PC-9 (cell line): ENCODE data around the gene DEXI. TPM values are rescaled to one million over a fixed set of nuclear protein-coding genes. Genes with fewer than 3 reads are reported as not detected.

Experiments used
- BruUV-seq: library from RNA; stranded (reverse); fragments of 400-500 nt; replicated peaks from 2 replicates; lab custom pipeline; 2021; lab: Mats Ljungman, UMichigan
- CTCF ChIA-PET: fragments of 300-600 bp; sonication (Branson Sonifier 250); formaldehyde crosslinking; loops from one replicate; lab custom pipeline; 2022; ENCODE audit warnings: antibody characterized with exemption; lab: Charles Lee
- POLR2A ChIA-PET: fragments of 300-600 bp; sonication (Branson Sonifier 250); formaldehyde crosslinking; loops from one replicate; lab custom pipeline; 2022; ENCODE audit warnings: antibody characterized with exemption; ENCODE audit not compliant: unreplicated experiment; lab: Charles Lee
- DNase-seq, 2 experiments: peaks; one replicate each; pipeline versions ENCODE4 v3.0.0 to v3.0.0-alpha.2; 2015 to 2022; ENCODE audit warnings: mixed read lengths in 1 of 2
- H2AFZ ChIP-seq: fragments of 200-600 bp; sonication (generic); 2 replicates; pipeline ENCODE4 v1.8.1; 2017; ENCODE audit warnings: antibody characterized with exemption
- H3F3A ChIP-seq: fragments of 200-600 bp; sonication (generic); 2 replicates; pipeline ENCODE4 v1.8.1; 2017; ENCODE audit warnings: antibody characterized with exemption, mild to moderate bottlenecking, low read depth; ENCODE audit not compliant: insufficient read depth
- H3K27ac ChIP-seq: fragments of 200-600 bp; sonication (generic); 2 replicates; pipeline ENCODE4 v1.6.1; 2016; ENCODE audit warnings: mixed run types
- H3K27me3 ChIP-seq: fragments of 200-600 bp; sonication (generic); 2 replicates; pipeline ENCODE4 v1.6.1; 2016; ENCODE audit warnings: low read depth, mixed run types; ENCODE audit not compliant: insufficient read depth
- H3K36me3 ChIP-seq: fragments of 200-600 bp; sonication (generic); 2 replicates; pipeline ENCODE4 v1.6.1; 2016; ENCODE audit warnings: low read depth, mixed run types
- H3K4me1 ChIP-seq: fragments of 200-600 bp; sonication (generic); replicated peaks from 2 replicates; pipeline ENCODE4 v1.6.1; 2016; ENCODE audit warnings: mixed run types; ENCODE audit not compliant: insufficient read depth
- H3K4me2 ChIP-seq: fragments of 200-600 bp; sonication (generic); 2 replicates; pipeline ENCODE4 v1.6.1; 2017; ENCODE audit warnings: mixed run types
- H3K4me3 ChIP-seq: fragments of 200-600 bp; sonication (generic); 2 replicates; pipeline ENCODE4 v1.6.1; 2016; ENCODE audit warnings: mixed run types
- H3K79me2 ChIP-seq: fragments of 200-600 bp; sonication (generic); 2 replicates; pipeline ENCODE4 v1.6.1; 2017; ENCODE audit warnings: low read depth, mixed run types
- H3K9me2 ChIP-seq: fragments of 200-600 bp; sonication (generic); 2 replicates; pipeline ENCODE4 v1.8.1; 2017; ENCODE audit warnings: mild to moderate bottlenecking; ENCODE audit not compliant: insufficient read depth
- H3K9me3 ChIP-seq: fragments of 200-600 bp; sonication (generic); 2 replicates; pipeline ENCODE4 v1.8.1; 2016; ENCODE audit warnings: low read depth; ENCODE audit not compliant: insufficient read depth
- H4K20me1 ChIP-seq: fragments of 200-600 bp; sonication (generic); 2 replicates; pipeline ENCODE4 v1.8.1; 2017; ENCODE audit not compliant: insufficient read depth
- EZH2 ChIP-seq: fragments of 200-600 bp; sonication (generic); IDR thresholded peaks from 2 replicates; pipeline ENCODE4 v1.8.0; 2017; ENCODE audit warnings: antibody characterized with exemption, low read depth
- intact Hi-C: fragments of 100-400 bp; cut with micrococcal nuclease; formaldehyde crosslinking; loops from one replicate; pipeline ENCODE4 v1.10.0; 2022; ENCODE audit not compliant: unreplicated experiment
- total RNA-seq: library from RNA; stranded (reverse); gene quantifications from 2 replicates; pipeline ENCODE4 v1.2.3, GENCODE V29; 2021
- TF ChIP-seq, protein P1 (sequence below): fragments of 200-600 bp; sonication (generic); conservative IDR thresholded peaks from 2 replicates; pipeline ENCODE4 v1.6.1; 2017; ENCODE audit warnings: mixed run types, antibody characterized with exemption, mild to moderate bottlenecking, moderate library complexity

Gene DEXI
- total RNA-seq, 1 experiment from 2014 or later, result 33.1 TPM

DNA sequence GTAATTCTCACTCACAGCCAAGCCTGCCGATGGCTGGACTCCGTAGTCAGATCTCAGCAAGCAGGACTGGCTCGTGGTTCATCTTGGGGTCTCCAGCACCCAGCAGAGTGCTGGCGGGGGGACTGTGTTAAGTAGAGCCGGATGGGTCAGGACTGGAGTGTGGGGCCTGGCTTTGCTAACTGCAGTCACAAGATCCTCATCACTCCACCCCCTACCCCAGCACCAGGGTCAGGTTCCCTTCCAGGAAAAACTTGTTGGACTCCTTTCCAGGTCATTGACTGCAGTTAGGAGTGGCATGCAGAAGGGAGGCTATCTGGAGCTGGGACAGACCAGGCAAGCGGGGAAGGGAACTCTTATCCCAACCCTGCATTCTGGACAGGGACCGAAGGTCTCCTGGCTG lies 59.3 kb downstream of the DEXI start:
- no peak overlapping the region for H2AFZ ChIP-seq
- H3K9me2 ChIP-seq, result no peaks in the 10 kb centered on the region
- peak overlapping the region; percentile 35 for H3K4me2 ChIP-seq
- intact Hi-C loops, result no loop called here
- no peaks in the 10 kb centered on the region for H3K79me2 ChIP-seq
- TF ChIP-seq EZH2, result no peak
- TF ChIP-seq, protein P1, sequence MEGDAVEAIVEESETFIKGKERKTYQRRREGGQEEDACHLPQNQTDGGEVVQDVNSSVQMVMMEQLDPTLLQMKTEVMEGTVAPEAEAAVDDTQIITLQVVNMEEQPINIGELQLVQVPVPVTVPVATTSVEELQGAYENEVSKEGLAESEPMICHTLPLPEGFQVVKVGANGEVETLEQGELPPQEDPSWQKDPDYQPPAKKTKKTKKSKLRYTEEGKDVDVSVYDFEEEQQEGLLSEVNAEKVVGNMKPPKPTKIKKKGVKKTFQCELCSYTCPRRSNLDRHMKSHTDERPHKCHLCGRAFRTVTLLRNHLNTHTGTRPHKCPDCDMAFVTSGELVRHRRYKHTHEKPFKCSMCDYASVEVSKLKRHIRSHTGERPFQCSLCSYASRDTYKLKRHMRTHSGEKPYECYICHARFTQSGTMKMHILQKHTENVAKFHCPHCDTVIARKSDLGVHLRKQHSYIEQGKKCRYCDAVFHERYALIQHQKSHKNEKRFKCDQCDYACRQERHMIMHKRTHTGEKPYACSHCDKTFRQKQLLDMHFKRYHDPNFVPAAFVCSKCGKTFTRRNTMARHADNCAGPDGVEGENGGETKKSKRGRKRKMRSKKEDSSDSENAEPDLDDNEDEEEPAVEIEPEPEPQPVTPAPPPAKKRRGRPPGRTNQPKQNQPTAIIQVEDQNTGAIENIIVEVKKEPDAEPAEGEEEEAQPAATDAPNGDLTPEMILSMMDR, result no peak
- no peaks in the 10 kb centered on the region for H3K36me3 ChIP-seq
- ChIA-PET CTCF (no interaction called here), POLR2A (no interaction called here)
- BruUV-seq, result no TSS peak
- no peaks in the 10 kb centered on the region for H4K20me1 ChIP-seq
- H3K27me3 ChIP-seq, result peaks cover 19% of the 10 kb centered on the region
- H3K27ac ChIP-seq, result no peak overlapping the region
- H3F3A ChIP-seq, result no peaks in the 10 kb centered on the region
- no peaks in the 10 kb centered on the region for H3K9me3 ChIP-seq
- H3K4me3 ChIP-seq, result no peak overlapping the region
- DNase-seq, result peak; percentile 67 to 75
- H3K4me1 ChIP-seq, result peaks cover 13% of the 10 kb centered on the region

DNA sequence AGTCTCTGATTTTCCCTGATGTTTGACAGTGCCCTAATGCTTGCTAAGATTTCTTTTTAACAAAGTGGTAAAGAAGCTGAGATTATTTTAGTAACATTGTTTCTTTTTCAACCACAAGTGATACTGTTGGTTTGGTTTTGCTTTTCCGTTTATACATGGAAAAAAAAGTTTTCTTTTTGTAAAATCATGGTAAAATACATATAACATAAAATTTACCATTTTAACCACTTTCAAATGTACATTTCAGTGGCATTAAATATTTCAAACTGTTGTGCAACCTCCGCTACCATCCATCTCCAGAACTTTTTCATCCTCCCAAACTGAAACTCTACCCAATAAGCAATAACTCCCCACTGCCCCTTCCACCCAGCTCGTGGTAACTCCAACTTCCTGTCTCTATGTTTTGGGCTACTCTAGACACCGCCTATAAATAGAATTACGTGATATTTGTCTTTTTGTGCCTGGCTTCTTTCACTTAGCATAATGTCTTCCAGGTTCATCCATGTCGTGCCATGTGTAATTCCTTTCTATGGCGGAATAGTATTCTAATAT lies 60.7 kb downstream of the DEXI start:
- H3K4me1 ChIP-seq, result peaks cover 13% of the 10 kb centered on the region
- H3K36me3 ChIP-seq, result no peaks in the 10 kb centered on the region
- H2AFZ ChIP-seq, result no peak overlapping the region
- H3K4me3 ChIP-seq, result no peak overlapping the region
- TF ChIP-seq, protein P1, result no peak
- no peak for TF ChIP-seq EZH2
- CTCF ChIA-PET, result no interaction called here
- no peak overlapping the region for H3K27ac ChIP-seq
- no peaks in the 10 kb centered on the region for H3K9me3 ChIP-seq
- intact Hi-C loops, result no loop called here
- no peak overlapping the region for H3K4me2 ChIP-seq
- POLR2A ChIA-PET, result no interaction called here
- no peak for DNase-seq
- no peaks in the 10 kb centered on the region for H3K9me2 ChIP-seq
- H4K20me1 ChIP-seq, result no peaks in the 10 kb centered on the region
- H3K27me3 ChIP-seq, result peaks cover 26% of the 10 kb centered on the region
- BruUV-seq, result no TSS peak
- H3F3A ChIP-seq, result no peaks in the 10 kb centered on the region
- no peaks in the 10 kb centered on the region for H3K79me2 ChIP-seq

DNA sequence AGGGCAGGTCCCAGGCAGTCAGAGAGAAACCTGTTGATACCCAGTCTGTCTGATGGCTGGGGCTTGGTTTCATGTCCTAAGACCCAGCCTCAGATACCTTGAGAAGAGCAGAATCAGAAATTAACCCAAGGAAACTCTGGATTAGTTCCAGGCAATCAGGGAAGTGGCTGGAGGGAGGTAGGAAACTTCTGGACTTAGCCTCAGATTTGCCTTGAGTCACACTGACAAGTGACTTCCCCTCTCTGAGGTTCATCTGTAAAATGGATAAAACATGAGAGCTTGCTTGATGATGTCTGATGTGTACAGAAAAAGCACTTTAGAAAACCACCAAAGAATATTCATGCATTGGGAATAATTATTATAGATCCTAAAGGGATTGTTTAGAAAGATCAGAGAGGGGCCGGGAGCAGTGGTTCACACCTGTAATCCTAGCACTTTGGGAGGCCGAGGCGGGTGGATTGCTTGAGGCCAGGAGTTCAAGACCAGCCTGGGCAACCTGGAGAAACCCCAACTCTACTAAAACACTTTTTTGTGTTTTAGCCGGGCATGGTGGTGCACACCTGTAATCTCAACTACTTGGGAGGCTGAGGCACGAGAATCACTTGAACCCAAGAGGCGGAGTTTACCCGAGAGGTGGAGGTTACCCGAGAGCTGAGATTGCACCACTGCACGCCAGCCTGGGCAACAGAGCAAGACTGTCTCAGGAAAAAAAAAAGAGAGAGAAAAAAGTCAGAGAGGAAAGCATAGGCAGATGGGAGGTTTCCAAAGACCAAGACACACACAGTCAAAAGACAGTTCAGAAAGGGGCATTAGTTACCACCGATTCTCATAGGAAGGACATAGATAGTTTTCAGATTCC lies 61.4 kb downstream of the DEXI start:
- H3K4me1 ChIP-seq, result peaks cover 13% of the 10 kb centered on the region
- H3K27me3 ChIP-seq, result peaks cover 26% of the 10 kb centered on the region
- H3K4me3 ChIP-seq, result no peak overlapping the region
- H3F3A ChIP-seq, result no peaks in the 10 kb centered on the region
- CTCF ChIA-PET, result no interaction called here
- H3K27ac ChIP-seq, result no peak overlapping the region
- intact Hi-C loops, result no loop called here
- no peaks in the 10 kb centered on the region for H4K20me1 ChIP-seq
- H3K9me3 ChIP-seq, result no peaks in the 10 kb centered on the region
- H3K36me3 ChIP-seq, result no peaks in the 10 kb centered on the region
- H3K9me2 ChIP-seq, result no peaks in the 10 kb centered on the region
- POLR2A ChIA-PET, result no interaction called here
- no peak for TF ChIP-seq EZH2
- TF ChIP-seq, protein P1, result no peak
- no peak for DNase-seq
- no peak overlapping the region for H2AFZ ChIP-seq
- BruUV-seq, result no TSS peak
- no peak overlapping the region for H3K4me2 ChIP-seq
- H3K79me2 ChIP-seq, result no peaks in the 10 kb centered on the region
